Retinal pigment epithelial cell (primary cell): ENCODE data around the gene CAPZA1.

Experiments
- DNase-seq: peaks from one replicate; pipeline ENCODE4 v3.0.0-alpha.2; 2010; ENCODE audit warnings: low read depth
- H3K4me3 ChIP-seq: 2 replicates; pipeline ENCODE4 v1.5.1; 2011; ENCODE audit warnings: mild to moderate bottlenecking, low read length, control low read depth, moderate library complexity
- TF ChIP-seq, protein P1 (sequence below): conservative IDR thresholded peaks from 2 replicates; pipeline ENCODE4 v1.5.1; 2011; ENCODE audit warnings: low read depth, low read length, control low read depth, inconsistent platforms

CAPZA1 gene

DNA sequence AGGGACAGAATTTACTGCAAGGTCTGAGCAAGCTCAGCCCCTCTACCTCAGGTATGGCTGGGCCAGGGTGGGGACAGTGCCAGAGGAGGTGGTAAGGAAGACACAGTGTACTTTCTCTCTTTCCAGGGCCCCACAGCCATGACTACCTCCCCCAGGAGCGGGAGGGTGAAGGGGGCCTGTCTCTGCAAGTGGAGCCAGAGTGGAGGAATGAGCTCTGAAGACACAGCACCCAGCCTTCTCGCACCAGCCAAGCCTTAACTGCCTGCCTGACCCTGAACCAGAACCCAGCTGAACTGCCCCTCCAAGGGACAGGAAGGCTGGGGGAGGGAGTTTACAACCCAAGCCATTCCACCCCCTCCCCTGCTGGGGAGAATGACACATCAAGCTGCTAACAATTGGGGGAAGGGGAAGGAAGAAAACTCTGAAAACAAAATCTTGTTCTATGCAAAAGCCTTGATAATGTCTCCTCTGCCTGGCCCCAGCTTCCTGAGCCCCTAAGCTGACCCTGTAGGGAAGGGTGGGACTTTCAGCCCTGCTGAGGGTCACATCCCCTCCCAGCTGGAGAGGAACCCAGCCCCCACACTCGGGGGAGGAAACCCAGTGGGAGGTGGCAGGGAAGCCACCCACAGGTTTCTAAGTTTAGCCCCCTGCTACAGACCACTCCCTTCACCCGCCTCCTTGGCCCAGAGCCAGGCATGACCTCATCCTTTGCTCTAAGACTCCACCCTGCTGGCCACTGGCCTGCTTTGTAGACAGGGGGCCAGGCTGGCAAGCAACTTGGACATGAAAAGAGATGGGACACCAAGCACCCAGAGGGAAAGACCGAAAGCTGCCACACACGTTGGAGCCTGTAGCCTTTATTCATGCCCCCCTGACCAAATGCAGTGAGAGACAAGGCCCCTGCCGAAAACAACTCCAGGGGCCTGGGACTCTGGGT, 80.9 kb downstream of the CAPZA1 start:
- no peak overlapping the region for H3K4me3 ChIP-seq
- DNase-seq = peak; percentile 78
- TF ChIP-seq, protein P1, sequence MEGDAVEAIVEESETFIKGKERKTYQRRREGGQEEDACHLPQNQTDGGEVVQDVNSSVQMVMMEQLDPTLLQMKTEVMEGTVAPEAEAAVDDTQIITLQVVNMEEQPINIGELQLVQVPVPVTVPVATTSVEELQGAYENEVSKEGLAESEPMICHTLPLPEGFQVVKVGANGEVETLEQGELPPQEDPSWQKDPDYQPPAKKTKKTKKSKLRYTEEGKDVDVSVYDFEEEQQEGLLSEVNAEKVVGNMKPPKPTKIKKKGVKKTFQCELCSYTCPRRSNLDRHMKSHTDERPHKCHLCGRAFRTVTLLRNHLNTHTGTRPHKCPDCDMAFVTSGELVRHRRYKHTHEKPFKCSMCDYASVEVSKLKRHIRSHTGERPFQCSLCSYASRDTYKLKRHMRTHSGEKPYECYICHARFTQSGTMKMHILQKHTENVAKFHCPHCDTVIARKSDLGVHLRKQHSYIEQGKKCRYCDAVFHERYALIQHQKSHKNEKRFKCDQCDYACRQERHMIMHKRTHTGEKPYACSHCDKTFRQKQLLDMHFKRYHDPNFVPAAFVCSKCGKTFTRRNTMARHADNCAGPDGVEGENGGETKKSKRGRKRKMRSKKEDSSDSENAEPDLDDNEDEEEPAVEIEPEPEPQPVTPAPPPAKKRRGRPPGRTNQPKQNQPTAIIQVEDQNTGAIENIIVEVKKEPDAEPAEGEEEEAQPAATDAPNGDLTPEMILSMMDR = no peak

- TF ChIP-seq, protein P1 = no peak
- H3K4me3 ChIP-seq = no peak overlapping the region
- DNase-seq = no peak
These were observed 81.8 kb downstream of the CAPZA1 start for GRCh38 chr1:112701227-112702066.

GRCh38 chr1:112702067-112702395, 82.4 kb downstream of the CAPZA1 start:
- no peak for DNase-seq
- H3K4me3 ChIP-seq = no peak overlapping the region
- TF ChIP-seq, protein P1 = no peak

- no peak for DNase-seq
- no peak overlapping the region for H3K4me3 ChIP-seq
- TF ChIP-seq, protein P1 = no peak
These were observed 83.0 kb downstream of the CAPZA1 start for GRCh38 chr1:112702420-112703261.

- H3K4me3 ChIP-seq = no peak overlapping the region
- TF ChIP-seq, protein P1 = no peak
- DNase-seq = no peak
These were observed 84.1 kb downstream of the CAPZA1 start for GRCh38 chr1:112703706-112704105.

GRCh38 chr1:112704391-112704933, 84.8 kb downstream of the CAPZA1 start:
- H3K4me3 ChIP-seq = peak overlapping the region; percentile 86
- DNase-seq = no peak
- TF ChIP-seq, protein P1 = no peak
